HepG2 (cell line): ENCODE data around the gene FAH.

Experiments used
- CREB1 ChIP-seq, 2 experiments: fragments of 450-650 bp in 1 of 2; IDR thresholded peaks; 2 replicates each; pipeline ENCODE4 v1.6.1; 2016 to 2017; ENCODE audit warnings: control low read depth in 1 of 2, mild to moderate bottlenecking in 1 of 2, missing compliant biosample characterization in 1 of 2, missing genetic modification characterization in 1 of 2
- HHEX ChIP-seq: IDR thresholded peaks from 2 replicates; pipeline ENCODE4 v1.6.1; 2016; ENCODE audit warnings: control low read depth
- KAT2B ChIP-seq: fragments of 150-350 bp; IDR thresholded peaks from 2 replicates; pipeline ENCODE4 v1.6.1; 2014; ENCODE audit warnings: low read depth, low read length, borderline replicate concordance
- TIGD3 ChIP-seq: sonication (generic); formaldehyde crosslinking; IDR thresholded peaks from 2 replicates; pipeline ENCODE4 v1.5.1; 2020; ENCODE audit warnings: mild to moderate bottlenecking, missing genetic modification reagents, borderline replicate concordance
- ZNF792 ChIP-seq: IDR thresholded peaks from 2 replicates; pipeline ENCODE4 v1.6.1; 2016
- TF ChIP-seq, protein P1 (sequence below): sonication (generic); formaldehyde crosslinking; IDR thresholded peaks from 2 replicates; pipeline ENCODE4 v1.4.0; 2020; ENCODE audit warnings: missing genetic modification reagents
- TF ChIP-seq, protein P2 (sequence below): sonication (generic); formaldehyde crosslinking; IDR thresholded peaks from 2 replicates; pipeline ENCODE4 v1.5.0; 2020; ENCODE audit warnings: missing genetic modification reagents, mild to moderate bottlenecking, borderline replicate concordance

DNA sequence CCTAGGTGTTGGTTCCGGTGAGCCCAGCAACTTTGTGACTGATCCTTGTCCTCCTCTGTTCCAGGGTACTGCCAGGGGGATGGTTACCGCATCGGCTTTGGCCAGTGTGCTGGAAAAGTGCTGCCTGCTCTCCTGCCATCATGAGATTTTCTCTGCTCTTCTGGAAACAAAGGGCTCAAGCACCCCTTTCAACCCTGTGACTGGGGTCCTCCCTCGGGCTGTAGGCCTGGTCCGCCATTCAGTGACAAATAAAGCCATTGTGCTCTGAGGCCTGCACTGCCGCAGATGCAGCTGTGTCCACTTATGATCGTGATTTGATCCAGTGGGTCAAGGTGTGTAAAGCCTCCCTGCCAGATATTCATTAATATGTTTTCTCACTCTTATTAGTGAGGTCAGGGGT lies 33.3 kb downstream of the FAH start:
- TF ChIP-seq ZNF792 (CRISPR knock-in tag) (no peak), CREB1 (IDR thresholded peaks at IDR 0.05) (no peak), CREB1 (CRISPR knock-in tag; IDR thresholded peaks at IDR 0.05) (no peak), KAT2B (no peak), TIGD3 (CRISPR knock-in tag) (no peak), HHEX (no peak)
- TF ChIP-seq, protein P1, sequence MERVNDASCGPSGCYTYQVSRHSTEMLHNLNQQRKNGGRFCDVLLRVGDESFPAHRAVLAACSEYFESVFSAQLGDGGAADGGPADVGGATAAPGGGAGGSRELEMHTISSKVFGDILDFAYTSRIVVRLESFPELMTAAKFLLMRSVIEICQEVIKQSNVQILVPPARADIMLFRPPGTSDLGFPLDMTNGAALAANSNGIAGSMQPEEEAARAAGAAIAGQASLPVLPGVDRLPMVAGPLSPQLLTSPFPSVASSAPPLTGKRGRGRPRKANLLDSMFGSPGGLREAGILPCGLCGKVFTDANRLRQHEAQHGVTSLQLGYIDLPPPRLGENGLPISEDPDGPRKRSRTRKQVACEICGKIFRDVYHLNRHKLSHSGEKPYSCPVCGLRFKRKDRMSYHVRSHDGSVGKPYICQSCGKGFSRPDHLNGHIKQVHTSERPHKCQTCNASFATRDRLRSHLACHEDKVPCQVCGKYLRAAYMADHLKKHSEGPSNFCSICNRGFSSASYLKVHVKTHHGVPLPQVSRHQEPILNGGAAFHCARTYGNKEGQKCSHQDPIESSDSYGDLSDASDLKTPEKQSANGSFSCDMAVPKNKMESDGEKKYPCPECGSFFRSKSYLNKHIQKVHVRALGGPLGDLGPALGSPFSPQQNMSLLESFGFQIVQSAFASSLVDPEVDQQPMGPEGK (CRISPR knock-in tag) = no peak
- TF ChIP-seq, protein P2, sequence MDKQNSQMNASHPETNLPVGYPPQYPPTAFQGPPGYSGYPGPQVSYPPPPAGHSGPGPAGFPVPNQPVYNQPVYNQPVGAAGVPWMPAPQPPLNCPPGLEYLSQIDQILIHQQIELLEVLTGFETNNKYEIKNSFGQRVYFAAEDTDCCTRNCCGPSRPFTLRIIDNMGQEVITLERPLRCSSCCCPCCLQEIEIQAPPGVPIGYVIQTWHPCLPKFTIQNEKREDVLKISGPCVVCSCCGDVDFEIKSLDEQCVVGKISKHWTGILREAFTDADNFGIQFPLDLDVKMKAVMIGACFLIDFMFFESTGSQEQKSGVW (CRISPR knock-in tag) = no peak
